ENCODE measurements around the gene ARMS2. TPM values are rescaled to one million over a fixed set of nuclear protein-coding genes. Genes with fewer than 3 reads are reported as not detected.

The ARMS2 gene
- total RNA-seq, 1 donor from 2014 or later, result not detected

DNA sequence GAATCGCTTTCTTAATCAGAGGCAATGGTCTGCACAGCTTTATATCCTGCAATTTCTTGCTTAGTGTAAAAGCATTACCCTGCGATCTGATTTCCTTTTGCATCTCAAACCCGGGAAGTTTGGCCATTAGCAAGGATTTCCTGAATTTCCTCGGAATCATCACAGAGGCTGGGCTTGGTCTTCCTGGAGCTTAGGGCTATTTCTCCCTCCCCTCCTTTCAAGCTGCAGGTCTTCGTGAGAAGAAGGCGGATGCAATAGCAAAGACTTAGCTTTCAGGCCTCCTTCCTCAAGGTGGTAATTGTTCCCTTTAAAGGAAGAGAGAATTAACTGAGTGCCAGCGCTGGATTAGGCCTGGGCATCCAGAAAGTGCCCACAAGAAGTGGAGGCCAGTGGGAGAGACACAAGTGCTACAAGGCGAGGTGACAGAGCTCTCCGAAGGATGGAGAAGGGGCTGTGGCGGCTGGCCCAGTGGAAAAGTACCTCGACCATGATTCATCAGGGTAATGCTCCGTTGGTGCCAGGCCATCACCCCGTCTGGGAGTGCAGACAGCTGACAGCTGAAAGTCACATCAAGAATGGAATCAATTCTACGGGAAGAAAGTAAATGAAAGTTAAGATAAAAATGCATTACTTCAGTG, 4.0 kb upstream of the ARMS2 start:
- no peak for DNase-seq (ENCODE audit: extremely low read depth, low read depth, low spot score)

GRCh38 chr10:122454071-122454470, 382 bp upstream of the ARMS2 start:
- no peak for DNase-seq (ENCODE audit: extremely low read depth, low read depth, low spot score)

DNA sequence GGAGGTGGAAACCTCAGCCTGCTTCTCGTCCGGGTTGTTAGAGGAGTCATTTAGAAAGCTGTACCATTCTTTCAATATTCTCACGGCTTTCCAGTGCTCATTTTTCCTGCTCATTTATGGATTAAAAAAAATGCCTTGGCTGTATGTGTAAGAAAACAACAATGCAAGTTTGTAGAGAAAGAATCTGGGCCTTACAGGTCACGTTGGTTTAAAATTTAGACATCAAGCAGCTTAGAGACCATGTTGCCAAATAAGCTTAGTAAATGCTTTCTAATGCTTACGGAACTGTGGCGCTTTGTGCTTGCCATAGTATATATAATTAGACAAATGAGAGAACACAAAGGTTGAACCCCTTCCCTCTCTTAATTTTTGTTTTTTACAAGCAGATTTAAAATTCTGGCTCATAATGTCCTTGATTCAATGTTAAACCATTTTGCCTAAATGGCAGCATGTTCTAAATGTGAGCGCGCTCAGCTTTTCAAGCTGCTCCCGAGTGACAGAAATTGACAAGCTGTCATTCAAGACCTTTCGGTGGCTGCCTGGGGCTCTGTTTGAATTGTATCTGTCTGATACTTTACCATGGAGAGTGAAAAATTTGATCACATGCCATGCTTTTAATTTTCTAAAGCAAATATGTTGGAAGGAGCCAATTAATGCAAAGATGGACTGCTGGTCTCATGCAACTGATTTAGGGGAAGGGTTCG, 1.1 kb downstream of the ARMS2 start:
- DNase-seq (ENCODE audit: extremely low read depth, low read depth, low spot score), result no peak

DNA sequence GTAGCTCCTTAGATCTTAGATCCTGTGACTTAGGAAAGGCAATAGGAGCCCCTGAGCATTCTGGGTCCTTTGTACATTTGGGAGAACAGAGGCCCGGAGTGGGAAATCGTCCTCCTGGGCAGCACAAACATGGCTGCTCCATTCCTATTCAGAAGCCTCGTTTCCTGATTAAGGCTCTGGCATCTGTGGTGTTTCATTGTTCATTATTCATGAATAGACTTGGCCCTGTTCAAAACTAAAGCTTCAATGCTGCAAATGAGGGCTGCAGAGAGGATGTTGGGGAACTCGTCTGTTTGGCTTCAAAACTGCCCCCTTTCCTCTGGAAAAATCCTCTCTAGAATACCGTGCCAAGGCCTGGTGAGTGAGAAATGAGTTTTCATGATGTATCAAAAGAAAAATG, 3.5 kb downstream of the ARMS2 start:
- no peak for DNase-seq (ENCODE audit: extremely low read depth, low read depth, low spot score)

GRCh38 chr10:122458693-122459092, 4.2 kb downstream of the ARMS2 start:
- DNase-seq (ENCODE audit: extremely low read depth, low read depth, low spot score), result no peak

GRCh38 chr10:122459561-122460273, 5.3 kb downstream of the ARMS2 start:
- no peak for DNase-seq (ENCODE audit: extremely low read depth, low read depth, low spot score)

- no peak for DNase-seq (ENCODE audit: extremely low read depth, low read depth, low spot score)
Measured at GRCh38 chr10:122460891-122461293, 6.4 kb downstream of the ARMS2 start.

- DNase-seq (ENCODE audit: extremely low read depth, low read depth, low spot score), result no peak
Measured at GRCh38 chr10:122461367-122461728, 6.9 kb downstream of the ARMS2 start, which contains the start of gene HTRA1. Gene HTRA1 (plus strand): TSS chr10:122461553. CDS start chr10:122461653, 100 bp downstream.

GRCh38 chr10:122461729-122462532, 7.5 kb downstream of the ARMS2 start:
- no peak for DNase-seq (ENCODE audit: extremely low read depth, low read depth, low spot score)

DNA sequence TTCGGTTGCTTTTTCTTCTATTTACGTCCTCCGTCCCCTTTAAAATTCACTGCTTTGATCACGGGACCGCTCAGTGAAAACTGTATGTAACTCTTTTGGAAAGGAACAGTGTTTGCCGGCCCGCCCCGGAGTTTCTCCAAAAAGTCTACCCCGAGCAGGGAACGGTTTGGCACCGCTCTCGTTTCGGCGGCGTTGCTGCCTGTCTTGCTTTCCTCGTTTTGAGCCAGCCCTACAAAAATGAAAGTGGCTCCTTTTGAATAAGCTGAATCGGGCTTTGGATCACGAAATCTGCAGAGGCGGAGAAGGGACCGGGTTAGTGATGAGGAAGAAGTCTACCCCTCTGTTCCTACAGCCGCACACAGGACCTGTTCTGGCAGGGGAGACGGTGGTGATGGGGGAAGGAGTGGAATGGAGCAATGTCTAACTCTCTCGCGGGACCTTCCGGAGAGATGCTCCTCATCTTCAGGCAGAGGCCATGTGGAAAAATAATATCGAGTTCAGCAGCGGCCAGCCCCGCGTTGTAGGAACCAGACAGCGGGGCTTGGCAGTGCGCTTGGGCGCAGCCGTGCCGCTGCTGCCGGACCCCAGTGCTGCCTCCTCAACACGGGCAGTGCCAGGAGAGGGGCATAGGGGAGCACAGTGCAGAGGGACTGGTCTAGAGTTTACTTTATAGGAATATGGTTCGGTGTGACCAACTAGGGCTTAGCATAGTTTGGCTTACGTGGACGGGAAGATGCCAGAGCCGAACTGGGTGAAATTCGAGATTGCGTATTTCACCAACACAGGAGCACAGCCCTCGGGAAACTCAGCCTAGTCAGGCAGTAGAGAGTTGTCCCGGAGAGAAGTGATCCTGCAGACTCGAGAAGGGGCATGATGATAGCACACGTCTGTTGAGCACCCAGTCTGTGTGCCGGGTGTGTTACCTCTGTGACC, 8.3 kb downstream of the ARMS2 start:
- DNase-seq (ENCODE audit: extremely low read depth, low read depth, low spot score), result no peak

GRCh38 chr10:122463466-122464249, 9.2 kb downstream of the ARMS2 start:
- DNase-seq (ENCODE audit: extremely low read depth, low read depth, low spot score), result no peak

DNA sequence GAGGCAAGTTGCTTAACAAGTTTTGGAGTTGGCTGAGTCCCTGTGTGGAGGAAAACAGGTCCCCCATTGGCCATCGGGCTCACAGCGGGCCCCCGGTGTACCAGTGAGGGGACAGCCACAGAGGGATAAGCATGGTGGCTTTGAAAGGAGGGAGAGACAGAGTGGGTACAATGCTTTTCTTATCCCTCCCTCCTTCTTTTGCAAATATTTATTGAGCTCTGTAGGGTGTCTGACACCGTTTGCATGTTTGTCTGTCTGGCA, 9.7 kb downstream of the ARMS2 start:
- no peak for DNase-seq (ENCODE audit: extremely low read depth, low read depth, low spot score)

- no peak for DNase-seq (ENCODE audit: extremely low read depth, low read depth, low spot score)
Measured at GRCh38 chr10:122464586-122464985, 10.1 kb downstream of the ARMS2 start.

- no peak for DNase-seq (ENCODE audit: extremely low read depth, low read depth, low spot score)
Measured at GRCh38 chr10:122465401-122466040, 11.1 kb downstream of the ARMS2 start.

DNA sequence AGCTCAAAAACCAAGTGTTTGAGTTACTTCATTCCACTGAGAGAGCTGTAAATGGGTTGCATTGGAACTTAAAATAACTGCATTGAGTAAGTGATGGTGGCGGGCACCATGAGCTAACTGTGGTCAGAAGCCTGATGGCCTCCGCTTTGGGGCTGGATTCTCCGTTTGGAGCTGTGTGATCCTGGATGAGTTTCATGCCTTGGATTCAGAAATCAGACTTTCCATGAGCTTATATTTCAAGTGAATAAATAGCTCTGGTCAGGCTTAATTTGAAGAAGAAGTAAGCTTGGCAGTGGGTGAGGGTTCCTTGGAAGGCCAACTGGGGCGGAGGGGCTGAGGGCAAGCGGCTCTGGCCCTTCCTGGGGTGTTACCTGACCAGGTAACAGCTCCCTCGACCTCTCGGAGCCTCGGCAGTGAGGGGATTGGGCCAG, 12.5 kb downstream of the ARMS2 start:
- no peak for DNase-seq (ENCODE audit: extremely low read depth, low read depth, low spot score)

DNA sequence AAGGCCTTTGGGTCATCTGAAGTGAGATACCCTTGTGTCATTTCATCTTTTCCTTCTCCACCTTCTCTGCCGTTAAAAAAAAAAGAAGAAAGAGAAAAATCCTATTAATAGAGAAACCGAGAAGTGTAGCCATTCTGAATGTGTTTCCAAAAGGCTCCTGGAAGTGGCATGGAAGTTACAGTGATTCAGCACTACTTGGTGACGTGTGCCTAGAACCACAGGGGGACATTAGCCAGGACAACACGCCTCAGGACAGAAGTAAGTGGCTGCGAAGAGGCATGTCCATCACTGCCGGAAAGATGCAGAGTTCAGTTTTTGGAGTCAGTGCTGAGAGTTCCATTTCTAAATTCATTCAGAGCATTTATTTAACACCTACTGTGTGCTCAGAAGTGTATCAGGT, 13.2 kb downstream of the ARMS2 start:
- DNase-seq (ENCODE audit: extremely low read depth, low read depth, low spot score), result no peak

- DNase-seq (ENCODE audit: extremely low read depth, low read depth, low spot score), result no peak
Measured at GRCh38 chr10:122468307-122468925, 14.0 kb downstream of the ARMS2 start.

DNA sequence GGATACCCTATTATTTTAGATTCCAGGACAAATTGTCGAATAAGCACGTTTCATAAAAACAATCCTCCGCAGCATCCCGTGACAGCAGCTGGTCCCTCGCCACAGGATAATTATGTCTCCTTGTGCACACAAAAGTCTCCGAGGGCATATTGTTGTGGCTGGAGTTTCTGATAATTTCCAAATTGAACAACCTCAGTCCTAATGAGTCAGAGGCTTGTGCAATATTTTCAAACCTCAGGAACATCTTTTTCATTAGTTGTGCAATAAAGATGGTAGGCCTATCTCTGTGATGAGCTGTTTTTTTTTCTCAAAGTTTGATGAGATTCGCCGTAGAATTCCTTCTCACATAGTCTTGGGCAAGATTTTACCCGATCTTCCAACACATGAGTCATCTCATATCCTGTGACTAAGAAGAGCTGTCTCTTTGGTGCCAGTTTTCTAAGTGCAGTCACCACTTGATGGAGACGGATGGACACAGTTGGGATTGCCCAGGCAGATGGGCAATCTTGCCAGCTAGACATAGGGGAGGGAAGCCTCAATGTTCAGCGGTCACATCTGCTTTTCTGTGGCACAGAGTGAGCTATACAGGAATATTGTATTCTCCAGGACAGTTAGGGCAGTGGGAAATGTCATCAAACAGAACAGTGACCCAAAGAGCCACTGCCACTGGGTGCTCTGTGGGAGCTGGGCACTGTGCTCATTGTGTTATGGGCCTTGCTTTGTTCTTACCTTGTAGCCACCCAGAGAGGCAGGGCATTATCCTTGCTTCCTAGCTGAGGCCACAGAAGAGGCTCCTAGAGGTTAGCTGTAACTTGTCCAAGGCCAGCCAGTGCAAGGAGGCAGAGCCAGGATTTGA, 14.7 kb downstream of the ARMS2 start:
- no peak for DNase-seq (ENCODE audit: extremely low read depth, low read depth, low spot score)

Measured in glomerular endothelial cell (primary cell).